Umbilical cord (tissue), 2 donors: ENCODE data around the gene LMLN. TPM values are rescaled to one million over a fixed set of nuclear protein-coding genes. Genes with fewer than 3 reads are reported as not detected.
"Not testable (repeated sequence)": the region's sequence is repeated elsewhere in the genome, so short reads cannot be mapped to it uniquely, and the experiment has no call there.

Experiments
- DNase-seq: peaks from one replicate; pipeline ENCODE4 v3.0.0-alpha.2; 2015; ENCODE audit warnings: low spot score
- total RNA-seq: library from RNA; depleted of rRNA; stranded (reverse); fragments of >200 nt; gene quantifications from one replicate; pipeline ENCODE4 v1.2.3, GENCODE V29; 2014; ENCODE audit warnings: low replicate concordance; ENCODE audit not compliant: insufficient read depth

Gene LMLN
- total RNA-seq, 1 donor from 2014 or later: 27.7 TPM

DNA sequence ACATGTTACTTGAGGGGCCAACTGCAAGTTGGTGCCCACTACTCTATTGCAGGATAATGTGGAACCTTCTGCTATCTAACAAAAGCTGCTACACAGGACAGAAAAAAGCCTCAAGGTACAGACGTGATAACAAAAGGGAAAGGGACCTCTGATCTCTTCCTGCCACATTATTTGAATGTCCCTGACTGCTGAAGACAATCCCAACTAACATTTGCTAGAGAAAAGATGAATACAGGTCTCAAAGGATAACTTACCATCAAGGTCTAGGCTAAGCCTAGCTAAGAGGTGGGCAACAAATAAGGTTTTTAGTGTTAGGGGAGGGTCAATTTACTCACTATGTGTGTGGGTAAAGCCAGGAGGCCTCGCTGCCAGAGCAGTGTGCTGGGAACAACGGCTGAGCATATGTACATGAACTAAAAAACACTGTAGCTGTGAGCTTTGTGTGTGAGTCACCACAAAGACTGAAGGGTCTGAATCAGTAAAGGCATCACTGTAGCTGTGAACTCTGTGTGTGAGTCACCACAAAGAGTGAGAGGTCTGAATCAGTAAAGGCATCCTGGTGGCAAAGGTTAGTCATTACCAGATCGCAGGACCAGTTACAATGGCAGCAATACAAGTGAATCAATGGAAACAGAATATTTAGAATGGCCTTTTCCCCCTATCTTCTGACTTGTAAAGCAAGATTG is 111.7 kb downstream of the LMLN start:
- DNase-seq: peak; percentile 28

DNA sequence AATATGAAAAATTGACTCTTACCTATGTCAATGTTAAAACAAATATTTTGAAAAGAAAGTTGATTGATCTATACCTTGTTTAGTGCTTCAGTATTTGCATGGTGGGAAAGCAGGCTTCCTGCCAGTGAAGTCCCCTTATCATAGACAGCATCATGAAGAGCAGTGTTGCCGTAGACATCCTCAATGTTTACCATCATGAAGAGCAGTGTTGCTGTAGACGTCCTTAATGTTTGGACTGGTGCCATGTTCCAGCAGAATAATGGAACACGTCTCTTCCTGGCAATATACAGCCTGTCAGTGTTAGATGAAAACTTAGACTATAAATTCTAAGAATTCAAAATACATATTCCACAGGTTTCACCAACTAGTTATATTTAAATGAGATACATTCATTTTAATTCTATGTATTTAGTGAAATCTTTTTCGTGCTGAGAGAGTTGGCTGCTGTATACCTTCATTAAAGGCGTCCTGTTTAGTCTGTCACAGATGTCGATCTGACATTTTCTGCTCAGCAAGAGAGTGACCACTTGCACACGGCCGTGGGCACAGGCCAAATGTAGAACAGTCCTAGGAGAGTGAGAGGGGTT is 116.8 kb downstream of the LMLN start:
- DNase-seq: no peak

DNA sequence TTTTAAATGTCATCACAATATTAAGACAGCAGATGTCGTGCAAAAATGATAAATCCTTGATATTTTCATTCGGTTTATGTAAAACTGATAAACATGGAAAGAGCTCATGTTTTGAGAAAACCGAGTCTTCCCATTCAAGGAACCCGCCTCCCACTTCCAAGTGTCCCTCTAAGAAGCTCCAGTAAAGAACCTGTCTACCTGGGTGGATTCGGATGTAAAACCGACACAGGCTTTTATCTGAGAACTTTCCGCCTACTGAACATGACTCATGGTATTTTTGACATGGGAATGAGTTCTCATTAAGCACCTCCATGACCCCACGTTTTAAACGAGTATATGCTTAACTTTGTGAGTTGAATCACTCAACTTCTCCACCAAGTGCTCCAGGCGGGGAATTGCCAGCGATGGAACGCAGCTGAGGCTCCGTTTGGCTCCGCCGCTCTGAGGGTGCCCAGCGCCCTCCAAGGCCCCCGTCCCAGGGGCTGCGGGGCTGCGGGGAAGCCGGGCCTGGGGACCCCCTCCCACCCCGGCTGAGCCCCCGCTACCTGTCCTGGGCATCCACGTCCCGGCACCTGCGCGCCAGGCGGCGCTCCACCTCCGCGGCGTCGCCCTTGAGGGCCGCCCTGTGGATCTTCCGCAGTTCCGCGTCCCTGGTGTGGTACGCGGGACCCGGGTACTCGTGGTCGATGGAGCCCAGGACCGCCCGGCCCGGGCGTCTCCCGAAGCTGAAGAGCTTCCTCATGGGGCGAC is 119.9 kb downstream of the LMLN start:
- DNase-seq: peak; percentile 20

DNA sequence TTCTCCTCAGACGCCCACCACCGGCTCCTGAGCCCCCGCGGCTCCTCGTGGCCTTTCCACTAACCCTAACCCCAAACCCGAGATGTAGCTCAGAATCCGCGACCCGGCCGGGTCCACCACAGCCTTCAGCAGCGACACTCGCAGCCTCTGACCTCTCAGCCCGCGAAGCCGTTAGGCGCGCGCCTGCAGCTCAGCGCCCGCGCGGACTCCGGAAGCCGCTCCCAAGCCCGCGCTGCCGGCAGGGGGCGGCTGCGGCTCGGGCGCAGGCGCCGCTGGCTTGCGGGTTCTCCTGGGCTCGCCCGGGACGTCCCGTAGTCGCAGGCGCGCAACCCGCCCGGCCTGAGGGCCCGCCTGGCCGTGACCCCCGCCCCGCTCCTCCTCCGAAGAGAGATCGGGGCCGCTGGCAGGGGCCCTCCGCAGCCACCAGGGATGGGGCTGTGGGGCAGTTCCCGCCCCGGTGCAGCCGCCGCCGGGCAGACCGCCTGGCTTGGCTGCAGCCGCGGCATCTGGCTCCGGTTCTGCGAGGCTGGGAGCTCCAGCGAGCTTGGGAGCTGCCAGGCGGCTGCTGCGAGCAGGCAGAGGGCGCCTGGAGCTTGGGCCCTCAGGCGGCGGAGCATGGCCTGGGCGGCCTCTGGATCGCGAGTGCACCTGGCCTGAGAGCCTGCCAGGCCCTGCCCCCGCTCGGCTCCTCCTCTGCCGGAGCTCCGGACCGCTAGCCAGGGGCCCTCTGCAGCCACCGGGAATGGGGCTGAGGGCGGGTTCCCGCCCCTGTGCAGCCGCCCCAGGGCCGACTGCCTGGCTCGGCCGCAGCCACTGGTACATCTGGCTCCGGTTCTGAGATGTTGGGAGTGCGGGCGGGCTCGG is 120.7 kb downstream of the LMLN start:
- DNase-seq: peak; percentile 68

DNA sequence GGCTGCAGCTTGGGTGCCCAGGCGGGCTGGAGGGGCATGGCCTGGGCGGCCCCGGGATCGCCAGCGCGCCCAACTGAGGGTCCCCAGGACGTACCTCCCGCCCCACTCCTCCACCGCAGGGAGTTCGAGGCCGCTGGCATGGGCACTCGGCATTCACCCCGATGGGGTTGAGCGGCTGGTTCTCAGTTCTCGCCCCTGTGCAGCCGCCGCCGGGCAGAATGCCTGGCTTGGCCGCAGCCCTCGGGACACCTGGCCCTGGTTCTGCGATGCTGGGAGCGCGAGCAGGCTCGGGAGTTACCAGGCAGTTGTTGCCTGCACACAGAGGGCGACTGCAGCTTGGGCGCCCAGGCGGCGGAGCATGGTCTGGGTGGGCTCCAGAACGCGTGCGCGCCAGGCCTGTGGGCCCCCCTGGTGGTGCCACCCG is 121.4 kb downstream of the LMLN start:
- DNase-seq: no peak

DNA sequence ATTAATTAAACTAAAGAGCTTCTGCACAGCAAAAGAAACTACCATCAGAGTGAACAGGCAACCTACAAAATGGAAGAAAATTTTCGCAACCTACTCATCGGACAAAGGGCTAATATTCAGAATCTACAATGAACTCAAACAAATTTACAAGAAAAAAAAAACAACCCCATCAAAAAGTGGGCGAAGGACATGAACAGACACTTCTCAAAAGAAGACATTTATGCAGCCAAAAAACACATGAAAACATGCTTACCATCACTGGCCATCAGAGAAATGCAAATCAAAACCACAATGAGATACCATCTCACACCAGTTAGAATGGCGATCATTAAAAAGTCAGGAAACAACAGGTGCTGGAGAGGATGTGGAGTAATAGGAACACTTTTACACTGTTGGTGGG is 122.2 kb downstream of the LMLN start:
- DNase-seq: not testable (repeated sequence)

DNA sequence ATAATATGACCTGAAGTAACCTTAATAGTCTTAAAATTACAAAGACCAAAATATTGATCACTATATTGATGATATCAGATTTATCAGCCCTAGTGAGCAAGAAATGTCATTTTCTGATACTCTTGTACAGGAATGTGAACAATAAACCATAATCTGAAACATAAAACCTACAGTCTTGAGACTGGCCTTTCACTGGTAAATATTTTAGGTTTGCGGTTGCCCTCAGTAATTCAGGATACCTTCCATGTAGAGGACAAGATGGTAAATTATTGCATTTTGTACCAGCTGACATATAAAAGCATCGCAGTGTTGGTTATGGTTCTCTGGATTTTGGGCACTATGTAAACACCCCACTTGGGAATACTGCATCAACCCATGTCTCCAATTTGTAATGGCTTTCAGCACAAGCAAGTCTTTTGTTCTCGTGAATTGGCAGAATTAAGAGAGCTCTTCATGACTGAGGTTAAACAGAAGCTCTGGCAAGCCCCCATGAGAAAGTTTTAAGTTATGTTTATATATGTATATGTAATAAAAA is 128.5 kb downstream of the LMLN start:
- DNase-seq: no peak

DNA sequence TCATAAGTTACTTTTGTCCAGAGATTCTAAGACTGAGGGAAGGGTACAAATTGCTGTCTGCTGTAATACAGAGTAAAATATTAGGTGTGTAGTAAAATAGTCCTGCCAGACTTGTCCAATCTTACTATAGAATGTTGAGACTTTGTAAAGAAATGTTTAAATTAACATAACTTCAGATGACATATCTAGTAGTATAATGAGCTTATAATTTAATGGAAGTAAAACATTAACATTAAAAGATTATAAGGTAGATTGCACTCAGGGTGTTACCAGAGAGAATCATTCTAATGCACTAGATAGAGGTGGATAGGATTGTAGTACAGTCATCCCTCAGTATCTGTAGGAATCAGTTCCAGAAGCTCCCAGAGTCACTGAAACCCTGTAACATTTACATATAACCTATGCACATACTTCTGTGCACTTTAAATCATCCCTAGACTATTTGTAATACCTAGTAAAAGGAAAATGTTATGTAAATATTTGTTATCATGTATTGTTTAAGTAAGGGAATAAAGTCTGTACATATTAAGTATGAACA is 130.8 kb downstream of the LMLN start:
- DNase-seq: no peak

DNA sequence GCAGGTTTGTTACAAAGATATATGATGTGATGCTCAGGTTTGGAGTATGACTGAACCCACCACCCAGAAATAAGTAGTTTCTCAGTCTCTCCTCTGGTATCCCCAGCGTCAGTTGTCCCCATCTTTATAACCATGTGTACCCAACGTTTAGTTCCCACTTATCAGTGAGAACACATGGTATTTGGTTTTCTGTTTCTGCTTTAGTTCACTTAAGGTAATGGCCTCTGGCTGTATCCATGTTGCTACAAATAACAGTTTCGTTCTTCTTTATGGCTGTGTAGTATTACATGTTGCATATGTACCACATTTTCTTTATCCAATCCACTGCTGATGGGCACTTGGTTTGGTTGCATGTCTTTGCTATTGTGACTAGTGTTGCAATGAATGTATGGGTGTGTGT is 132.3 kb downstream of the LMLN start:
- no peak for DNase-seq

DNA sequence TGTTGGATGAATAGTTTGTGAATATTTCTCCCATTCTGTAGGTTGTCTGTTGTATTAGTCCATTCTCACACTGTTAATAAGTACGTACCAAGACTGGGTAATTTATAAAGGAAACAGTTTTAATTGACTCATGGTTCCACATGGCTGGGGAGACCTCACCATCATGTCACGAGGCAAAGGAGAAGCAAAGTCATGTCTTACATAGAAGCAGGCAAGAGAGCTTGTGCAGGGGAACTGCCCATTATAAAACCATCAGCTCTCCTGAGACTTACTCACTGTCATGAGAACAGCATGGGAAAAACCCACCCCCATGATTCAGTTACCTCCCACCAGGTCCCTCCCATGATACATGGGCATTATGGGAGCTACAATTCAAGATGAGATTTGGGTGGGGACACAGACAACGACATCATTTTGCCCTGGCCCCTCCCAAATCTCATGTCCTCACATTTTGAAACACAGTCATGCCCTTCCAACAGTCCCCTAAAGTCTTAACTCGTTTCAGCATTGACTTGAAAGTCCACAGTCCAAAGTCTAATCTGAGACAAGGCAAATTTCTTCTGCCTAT is 133.2 kb downstream of the LMLN start:
- no peak for DNase-seq

Other genes starting within 250 kb of the LMLN start
- gene RUBCN, start 223.3 kb upstream of the LMLN start, total RNA-seq: 12.3 TPM
- gene FYTTD1, start 210.3 kb upstream of the LMLN start, total RNA-seq: 150 TPM
- 33.7 TPM for gene LRCH3, start 169.0 kb upstream of the LMLN start, total RNA-seq
- gene RPL35A, start 10.0 kb upstream of the LMLN start, total RNA-seq: 827 TPM